Endothelial cell of umbilical vein (primary cell): Measurements from ENCODE around the gene TMEM178B. TPM values are rescaled to one million over a fixed set of nuclear protein-coding genes. Genes with fewer than 3 reads are reported as not detected.

Experiments used
- BruUV-seq: library from RNA; stranded (reverse); fragments of 400-500 nt; replicated peaks from 2 replicates; lab custom pipeline; 2021; lab: Mats Ljungman, UMichigan
- CTCF ChIA-PET: fragments of 300-600, 350-600 bp; sonication (Branson Sonifier 250); formaldehyde crosslinking; loops from one replicate; lab custom pipeline; 2021; ENCODE audit warnings: antibody characterized with exemption, inconsistent platforms; lab: Charles Lee
- POLR2A ChIA-PET: fragments of 300-600, 350-600 bp; sonication (Branson Sonifier 250); formaldehyde crosslinking; loops from one replicate; lab custom pipeline; 2021; ENCODE audit warnings: antibody characterized with exemption, inconsistent platforms; lab: Charles Lee
- DNase-seq: peaks from one replicate; pipeline ENCODE4 v3.0.0-alpha.2; 2011; ENCODE audit warnings: low read depth, low spot score
- FAIRE-seq: peaks from 2 replicates; lab custom pipeline; 2011; peaks lifted over from hg19 to GRCh38; lab: Jason Lieb, UNC
- H2AFZ ChIP-seq: 2 replicates; pipeline ENCODE4 v1.6.0; 2012; ENCODE audit warnings: low read depth, low read length, control low read depth, inconsistent platforms
- H3K27ac ChIP-seq: 2 replicates; pipeline ENCODE4 v1.5.1; 2011; ENCODE audit warnings: low read depth, mild to moderate bottlenecking, control low read depth, low read length, moderate library complexity; ENCODE audit not compliant: insufficient read depth
- H3K27me3 ChIP-seq, 2 experiments: 2 replicates each; pipeline versions ENCODE4 v1.6.0 to v1.6.1; 2011; ENCODE audit warnings: low read length in 2 of 2, mixed read lengths in 1 of 2; ENCODE audit not compliant: control insufficient read depth in 2 of 2, insufficient read depth in 2 of 2
- H3K36me3 ChIP-seq, 2 experiments: 2 replicates in 1 of 2; 3 replicates in 1 of 2; pipeline ENCODE4 v1.5.1; 2011; ENCODE audit warnings: low read length in 2 of 2, mild to moderate bottlenecking in 1 of 2, moderate library complexity in 1 of 2; ENCODE audit not compliant: control insufficient read depth in 2 of 2, insufficient read depth in 2 of 2; ENCODE audit errors: extremely low read depth in 1 of 2
- H3K4me1 ChIP-seq: 3 replicates; pipeline ENCODE4 v1.5.1; 2011; ENCODE audit warnings: mild to moderate bottlenecking, low read length; ENCODE audit not compliant: control insufficient read depth, insufficient read depth; ENCODE audit errors: extremely low read depth
- H3K4me2 ChIP-seq: 2 replicates; pipeline ENCODE4 v1.6.1; 2011; ENCODE audit warnings: low read length, control low read depth, mixed read lengths; ENCODE audit not compliant: insufficient read depth
- H3K4me3 ChIP-seq, 3 experiments: fragments of 200-600 bp in 1 of 3; sonication (generic), shearing (Covaris generic) in 1 of 3; replicated peaks in 1 of 3; 2 replicates each; pipeline ENCODE4 v1.5.1; 2011 to 2016; ENCODE audit warnings: control low read depth in 3 of 3, low read length in 3 of 3, mild to moderate bottlenecking in 2 of 3, inconsistent platforms in 1 of 3, low read depth in 1 of 3, moderate library complexity in 1 of 3; ENCODE audit not compliant: insufficient read depth in 1 of 3
- H3K79me2 ChIP-seq: 2 replicates; pipeline ENCODE4 v1.6.0; 2012; ENCODE audit warnings: low read length, inconsistent platforms; ENCODE audit not compliant: control insufficient read depth, insufficient read depth
- H3K9ac ChIP-seq: replicated peaks from 2 replicates; pipeline ENCODE3; 2011; ENCODE audit warnings: low read length, control low read depth; ENCODE audit not compliant: insufficient read depth; ENCODE audit errors: extremely low read depth
- H3K9me1 ChIP-seq: replicated peaks from 3 replicates; pipeline ENCODE4 v1.6.0; 2011; ENCODE audit warnings: mild to moderate bottlenecking, low read length; ENCODE audit not compliant: control insufficient read depth, insufficient read depth; ENCODE audit errors: extremely low read depth
- H3K9me3 ChIP-seq: replicated peaks from 2 replicates; pipeline ENCODE4 v1.5.1; 2012; ENCODE audit warnings: low read length, inconsistent platforms; ENCODE audit not compliant: control insufficient read depth, insufficient read depth
- H4K20me1 ChIP-seq: replicated peaks from 2 replicates; pipeline ENCODE3; 2011; ENCODE audit warnings: mild to moderate bottlenecking, low read length; ENCODE audit not compliant: control insufficient read depth, insufficient read depth; ENCODE audit errors: extremely low read depth
- EZH2 ChIP-seq: IDR thresholded peaks from 2 replicates; pipeline ENCODE4 v1.6.1; 2012; ENCODE audit warnings: borderline replicate concordance, low read depth, mild to moderate bottlenecking, moderate library complexity, low read length, inconsistent platforms; ENCODE audit not compliant: severe bottlenecking
- FOS ChIP-seq: IDR thresholded peaks from 2 replicates; pipeline ENCODE4 v1.6.1; 2011; ENCODE audit warnings: mild to moderate bottlenecking, low read length, moderate library complexity, borderline replicate concordance; ENCODE audit not compliant: insufficient read depth
- GATA2 ChIP-seq: IDR thresholded peaks from 2 replicates; pipeline ENCODE4 v1.7.0; 2011; ENCODE audit warnings: low read depth, mild to moderate bottlenecking, moderate library complexity, mixed read lengths, low read length; ENCODE audit not compliant: insufficient read length, insufficient read depth
- JUN ChIP-seq: IDR thresholded peaks from 2 replicates; pipeline ENCODE4 v1.6.1; 2011; ENCODE audit warnings: borderline replicate concordance, low read depth; ENCODE audit not compliant: insufficient read length, insufficient read depth
- MYC ChIP-seq: IDR thresholded peaks from one replicate; pipeline ENCODE4 v1.6.1; 2011; ENCODE audit warnings: mild to moderate bottlenecking, low read depth, low read length
- POLR2A ChIP-seq: IDR thresholded peaks from 2 replicates; pipeline ENCODE4 v1.6.1; 2012; ENCODE audit warnings: low read depth, mild to moderate bottlenecking, control low read depth, low read length
- POLR2AphosphoS5 ChIP-seq: IDR thresholded peaks from 2 replicates; pipeline ENCODE4 v1.6.1; 2012; ENCODE audit warnings: low read depth, mild to moderate bottlenecking, control low read depth, low read length, moderate library complexity; ENCODE audit not compliant: insufficient read depth
- dilution Hi-C: fragments of 300-500 bp; cut with MboI; formaldehyde crosslinking; loops from one replicate; pipeline ENCODE4 v1.15.0; 2019; ENCODE audit warnings: low sequenced_read_pairs; ENCODE audit not compliant: extremely low pct_ligation_motif_present
- intact Hi-C: fragments of 100-400 bp; cut with micrococcal nuclease; formaldehyde crosslinking; loops from one replicate; pipeline ENCODE4 v1.10.0; 2022
- polyA plus RNA-seq, 4 experiments: library from polyadenylated mRNA; depleted of rRNA in 3 of 4; stranded (reverse) in 3 of 4; unstranded in 1 of 4; fragments of >200 nt; gene quantifications; 2 replicates each; pipeline versions ENCODE4 v1.2.1 to v1.2.3, GENCODE V29; 2011 to 2012; ENCODE audit warnings: missing spikeins in 1 of 4
- total RNA-seq: library from RNA; stranded (reverse); gene quantifications from 2 replicates; pipeline ENCODE4 v1.2.3, GENCODE V29; 2021
- TF ChIP-seq, protein P1 (sequence below), 2 donors: IDR thresholded peaks; 1 replicate in 1 of 2; 2 replicates in 1 of 2; pipeline ENCODE4 v1.5.1; 2011; ENCODE audit warnings: low read length in 2 of 2, mild to moderate bottlenecking in 2 of 2, moderate library complexity in 2 of 2, control low read depth in 1 of 2, inconsistent platforms in 1 of 2, low read depth in 1 of 2; ENCODE audit not compliant: insufficient read depth in 1 of 2; ENCODE audit errors: extremely low read depth in 1 of 2
- TF ChIP-seq, protein P2 (sequence below): IDR thresholded peaks from 2 replicates; pipeline ENCODE4 v1.6.1; 2011; ENCODE audit not compliant: insufficient read depth, insufficient read length

TMEM178B gene
- total and polyA plus RNA-seq, 2 donors (not counting 3 experiments of a cell fraction or from before 2014, with no cell fraction given): not detected

DNA sequence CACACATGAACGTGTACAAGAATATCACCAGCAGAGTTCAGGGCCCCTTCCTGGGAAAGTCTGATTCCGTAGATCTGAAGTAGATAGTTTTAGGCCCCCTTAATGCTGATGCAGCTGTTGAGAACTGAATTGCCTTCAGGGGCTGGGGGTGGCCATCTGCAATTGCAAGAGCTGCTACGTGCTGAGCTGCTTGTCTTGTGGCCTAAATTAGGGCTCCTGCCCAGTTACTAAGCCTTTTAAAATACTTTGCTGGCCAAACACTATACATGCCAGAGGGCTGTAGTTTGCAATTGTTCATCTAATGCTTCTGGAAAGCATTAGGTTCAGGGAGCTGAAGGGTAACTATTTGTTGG, 71.7 kb downstream of the TMEM178B start:
- Histone ChIP-seq H3K9me3 (peaks cover 3% of the 10 kb centered on the region), H3K27me3 (no peaks in the 10 kb centered on the region), H3K27ac (no peak overlapping the region), H3K4me2 (no peak overlapping the region), H3K9me1 (no peaks in the 10 kb centered on the region), H3K36me3 (no peaks in the 10 kb centered on the region), H3K79me2 (no peaks in the 10 kb centered on the region), H3K4me1 (no peaks in the 10 kb centered on the region), H2AFZ (no peak overlapping the region), H3K4me3 (no peak overlapping the region), H3K9ac (no peak overlapping the region), H4K20me1 (no peaks in the 10 kb centered on the region)
- BruUV-seq: no TSS peak
- DNase-seq: no peak
- no peak for FAIRE-seq
- intact Hi-C loops (no loop called here), dilution Hi-C loops (no loop called here)
- ChIA-PET POLR2A (no interaction called here), CTCF (no interaction called here)
- TF ChIP-seq EZH2 (no peak), POLR2A (no peak), POLR2AphosphoS5 (no peak), MYC (no peak), FOS (no peak), GATA2 (no peak), JUN (no peak)
- TF ChIP-seq, protein P1, sequence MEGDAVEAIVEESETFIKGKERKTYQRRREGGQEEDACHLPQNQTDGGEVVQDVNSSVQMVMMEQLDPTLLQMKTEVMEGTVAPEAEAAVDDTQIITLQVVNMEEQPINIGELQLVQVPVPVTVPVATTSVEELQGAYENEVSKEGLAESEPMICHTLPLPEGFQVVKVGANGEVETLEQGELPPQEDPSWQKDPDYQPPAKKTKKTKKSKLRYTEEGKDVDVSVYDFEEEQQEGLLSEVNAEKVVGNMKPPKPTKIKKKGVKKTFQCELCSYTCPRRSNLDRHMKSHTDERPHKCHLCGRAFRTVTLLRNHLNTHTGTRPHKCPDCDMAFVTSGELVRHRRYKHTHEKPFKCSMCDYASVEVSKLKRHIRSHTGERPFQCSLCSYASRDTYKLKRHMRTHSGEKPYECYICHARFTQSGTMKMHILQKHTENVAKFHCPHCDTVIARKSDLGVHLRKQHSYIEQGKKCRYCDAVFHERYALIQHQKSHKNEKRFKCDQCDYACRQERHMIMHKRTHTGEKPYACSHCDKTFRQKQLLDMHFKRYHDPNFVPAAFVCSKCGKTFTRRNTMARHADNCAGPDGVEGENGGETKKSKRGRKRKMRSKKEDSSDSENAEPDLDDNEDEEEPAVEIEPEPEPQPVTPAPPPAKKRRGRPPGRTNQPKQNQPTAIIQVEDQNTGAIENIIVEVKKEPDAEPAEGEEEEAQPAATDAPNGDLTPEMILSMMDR (IDR thresholded peaks at IDR 0.05; ENCODE audit: extremely low read depth in 1 of 2, insufficient read depth in 1 of 2, low read depth in 1 of 2, low read length in 2 of 2): no peak
- TF ChIP-seq, protein P2, sequence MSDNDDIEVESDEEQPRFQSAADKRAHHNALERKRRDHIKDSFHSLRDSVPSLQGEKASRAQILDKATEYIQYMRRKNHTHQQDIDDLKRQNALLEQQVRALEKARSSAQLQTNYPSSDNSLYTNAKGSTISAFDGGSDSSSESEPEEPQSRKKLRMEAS: no peak
